ENCODE data around the gene KREMEN1. TPM values are rescaled to one million over a fixed set of nuclear protein-coding genes. Genes with fewer than 3 reads are reported as not detected.

Gene KREMEN1
- total RNA-seq, 6 donors from 2014 or later, result 8.4 to 24.3 (median 15.9) TPM

- TF ChIP-seq POLR2A (IDR thresholded peaks at IDR 0.05) (no peak), CTCF (IDR thresholded peaks at IDR 0.05) (no peak), POLR2AphosphoS5 (IDR thresholded peaks at IDR 0.05) (no peak), EP300 (IDR thresholded peaks at IDR 0.05) (no peak)
- ATAC-seq (ENCODE audit: low FRiP score in 2 of 2) (no peak), DNase-seq (peak in 1 of 2 donors; percentile 22)
- Histone ChIP-seq H3K4me3 (no peak overlapping the region), H3K9me3 (no peaks in the 10 kb centered on the region), H3K27ac (peak overlapping the region in 2 of 4 donors; percentile 18 to 54), H3K4me1 (peaks cover 8 to 32% (median 23%) of the 10 kb centered on the region in 4 donors), H3K27me3 (peaks cover 0 to 7% (median 0%) of the 10 kb centered on the region in 4 donors), H3K36me3 (no peaks in the 10 kb centered on the region)
- WGBS, 2 donors, result 71 to 82% methylated on average over 2 to 4 of the region's 4 CpGs
These were observed 135.6 kb downstream of the KREMEN1 start for GRCh38 chr22:29208502-29208862.

- peak in 1 of 2 donors; percentile 77 for DNase-seq
- 48 to 58% methylated on average over 11 to 17 of the region's 17 CpGs for WGBS, 2 donors
- peaks cover 0 to 7% (median 0%) of the 10 kb centered on the region in 4 donors for H3K27me3 ChIP-seq
- TF ChIP-seq POLR2A (IDR thresholded peaks at IDR 0.05), result no peak
- no peaks in the 10 kb centered on the region for H3K36me3 ChIP-seq
- peak in 1 of 2 donors; percentile 41 for ATAC-seq (ENCODE audit: low FRiP score in 2 of 2)
- H3K9me3 ChIP-seq, result no peaks in the 10 kb centered on the region
- H3K4me1 ChIP-seq, result peaks cover 8 to 32% (median 19%) of the 10 kb centered on the region in 4 donors
- peak overlapping the region in 2 of 4 donors; percentile 18 to 54 for H3K27ac ChIP-seq
- H3K4me3 ChIP-seq, result no peak overlapping the region
These were observed 136.2 kb downstream of the KREMEN1 start for GRCh38 chr22:29208879-29209623.

GRCh38 chr22:29209624-29209929 is 136.7 kb downstream of the KREMEN1 start:
- TF ChIP-seq POLR2A (IDR thresholded peaks at IDR 0.05), result no peak
- TF ChIP-seq CTCF (IDR thresholded peaks at IDR 0.05), result no peak
- TF ChIP-seq EP300 (IDR thresholded peaks at IDR 0.05), result no peak
- TF ChIP-seq POLR2AphosphoS5 (IDR thresholded peaks at IDR 0.05), result no peak
- Histone ChIP-seq H3K27me3 (peaks cover 0 to 7% (median 0%) of the 10 kb centered on the region in 4 donors), H3K36me3 (no peaks in the 10 kb centered on the region), H3K4me3 (no peak overlapping the region), H3K9me3 (no peaks in the 10 kb centered on the region), H3K27ac (no peak overlapping the region), H3K4me1 (peaks cover 8 to 32% (median 19%) of the 10 kb centered on the region in 4 donors)
- ATAC-seq (ENCODE audit: low FRiP score in 2 of 2) (no peak), DNase-seq (no peak)
- WGBS, 2 donors, result 96% methylated on average over 3 of the region's 3 CpGs

GRCh38 chr22:29211066-29211465 is 138.2 kb downstream of the KREMEN1 start:
- H3K4me3 ChIP-seq, result no peak overlapping the region
- peaks cover 0 to 4% (median 0%) of the 10 kb centered on the region in 4 donors for H3K27me3 ChIP-seq
- DNase-seq (no peak), ATAC-seq (ENCODE audit: low FRiP score in 2 of 2) (no peak)
- no peak overlapping the region for H3K27ac ChIP-seq
- 83 to 94% methylated on average over 6 to 11 of the region's 11 CpGs for WGBS, 2 donors
- peaks cover 3 to 23% (median 15%) of the 10 kb centered on the region in 4 donors for H3K4me1 ChIP-seq
- H3K9me3 ChIP-seq, result no peaks in the 10 kb centered on the region
- no peak for TF ChIP-seq CTCF (IDR thresholded peaks at IDR 0.05)
- no peak for TF ChIP-seq EP300 (IDR thresholded peaks at IDR 0.05)
- TF ChIP-seq POLR2AphosphoS5 (IDR thresholded peaks at IDR 0.05), result no peak
- no peak for TF ChIP-seq POLR2A (IDR thresholded peaks at IDR 0.05)
- H3K36me3 ChIP-seq, result no peaks in the 10 kb centered on the region

GRCh38 chr22:29211466-29211865 is 138.6 kb downstream of the KREMEN1 start:
- 79 to 89% methylated on average over 6 to 9 of the region's 9 CpGs for WGBS, 2 donors

More at GRCh38 chr22:29211466-29211865, 138.6 kb downstream of the KREMEN1 start:
- ATAC-seq (ENCODE audit: low FRiP score in 2 of 2), result no peak
- Histone ChIP-seq H3K36me3 (no peaks in the 10 kb centered on the region), H3K4me3 (no peak overlapping the region), H3K27me3 (no peaks in the 10 kb centered on the region), H3K27ac (no peak overlapping the region), H3K9me3 (no peaks in the 10 kb centered on the region), H3K4me1 (peaks cover 0 to 19% (median 11%) of the 10 kb centered on the region in 4 donors)
- DNase-seq, result no peak
- TF ChIP-seq EP300 (IDR thresholded peaks at IDR 0.05) (no peak), POLR2AphosphoS5 (IDR thresholded peaks at IDR 0.05) (no peak), CTCF (IDR thresholded peaks at IDR 0.05) (no peak), POLR2A (IDR thresholded peaks at IDR 0.05) (no peak)

All from upper lobe of left lung (tissue), 6 donors.